CD8-positive, alpha-beta memory T cell (primary cell): Measurements from ENCODE around the gene FCRL3. TPM values are rescaled to one million over a fixed set of nuclear protein-coding genes. Genes with fewer than 3 reads are reported as not detected.

Experiments used
- CTCF ChIA-PET: fragments of 350-600 bp; sonication (Branson Sonifier 250); formaldehyde crosslinking; loops from one replicate; lab custom pipeline; 2021; ENCODE audit warnings: antibody characterized with exemption; lab: Charles Lee
- POLR2A ChIA-PET: fragments of 350-600 bp; sonication (Branson Sonifier 250); formaldehyde crosslinking; loops from one replicate; lab custom pipeline; 2021; ENCODE audit warnings: antibody characterized with exemption; lab: Charles Lee
- DNase-seq, 5 donors: peaks; one replicate each; pipeline versions ENCODE4 v3.0.0 to v3.0.0-alpha.2; 2020 to 2022; ENCODE audit warnings: mixed read lengths in 1 of 5
- H3K27ac ChIP-seq: one replicate; pipeline ENCODE4 v1.7.0; 2013; ENCODE audit warnings: low read depth, mild to moderate bottlenecking, low read length, moderate library complexity
- H3K27me3 ChIP-seq: 2 replicates; pipeline ENCODE4 v1.7.0; 2013; ENCODE audit warnings: low read length, mild to moderate bottlenecking; ENCODE audit not compliant: insufficient read depth, poor library complexity, severe bottlenecking
- H3K36me3 ChIP-seq: 2 replicates; pipeline ENCODE4 v1.7.0; 2013; ENCODE audit warnings: mild to moderate bottlenecking, low read length, moderate library complexity; ENCODE audit not compliant: insufficient read depth
- H3K4me1 ChIP-seq: 2 replicates; pipeline ENCODE4 v1.7.0; 2013; ENCODE audit warnings: mild to moderate bottlenecking, low read length, moderate library complexity; ENCODE audit not compliant: insufficient read depth
- H3K4me3 ChIP-seq: 2 replicates; pipeline ENCODE4 v1.7.0; 2013; ENCODE audit warnings: mild to moderate bottlenecking, low read length
- H3K9me3 ChIP-seq: 2 replicates; pipeline ENCODE4 v1.7.0; 2013; ENCODE audit warnings: mild to moderate bottlenecking, low read length
- H3K27ac Mint-ChIP-seq, 8 donors: one replicate each; pipeline ENCODE4 v1.8.0; 2020 to 2021; ENCODE audit warnings: mixed read lengths in 8 of 8, mild to moderate bottlenecking in 6 of 8, inconsistent platforms in 3 of 8, moderate library complexity in 3 of 8
- H3K27me3 Mint-ChIP-seq, 2 donors: one replicate each; pipeline ENCODE4 v1.8.0; 2020 to 2021; ENCODE audit warnings: mixed read lengths in 2 of 2, mild to moderate bottlenecking in 1 of 2, moderate library complexity in 1 of 2
- H3K36me3 Mint-ChIP-seq, 3 donors: one replicate each; pipeline ENCODE4 v1.8.0; 2020 to 2021; ENCODE audit warnings: mixed read lengths in 3 of 3, inconsistent platforms in 1 of 3, mild to moderate bottlenecking in 1 of 3
- H3K4me1 Mint-ChIP-seq, 3 donors: one replicate each; pipeline ENCODE4 v1.8.0; 2020 to 2021; ENCODE audit warnings: mixed read lengths in 3 of 3, inconsistent platforms in 1 of 3, mild to moderate bottlenecking in 1 of 3
- H3K4me3 Mint-ChIP-seq, 7 donors: one replicate each; pipeline ENCODE4 v1.8.0; 2020 to 2021; ENCODE audit warnings: mixed read lengths in 7 of 7, mild to moderate bottlenecking in 6 of 7, moderate library complexity in 4 of 7, inconsistent platforms in 2 of 7
- H3K9me3 Mint-ChIP-seq, 5 donors: one replicate each; pipeline ENCODE4 v1.8.0; 2020 to 2022; ENCODE audit warnings: mixed read lengths in 5 of 5, mild to moderate bottlenecking in 3 of 5, moderate library complexity in 2 of 5, inconsistent platforms in 1 of 5
- polyA plus RNA-seq: library from polyadenylated mRNA; unstranded; fragments of 300-500 nt; fragmentation: Illumina TruSeq; gene quantifications from one replicate; pipeline ENCODE4 v1.2.3, GENCODE V29; 2021
- total RNA-seq, 2 experiments: library from RNA; stranded (reverse); gene quantifications; one replicate each; pipeline ENCODE4 v1.2.3, GENCODE V29; 2021

Gene FCRL3
- total and polyA plus RNA-seq, 3 experiments from 2014 or later = 8.5 to 86.8 (median 10.5) TPM

DNA sequence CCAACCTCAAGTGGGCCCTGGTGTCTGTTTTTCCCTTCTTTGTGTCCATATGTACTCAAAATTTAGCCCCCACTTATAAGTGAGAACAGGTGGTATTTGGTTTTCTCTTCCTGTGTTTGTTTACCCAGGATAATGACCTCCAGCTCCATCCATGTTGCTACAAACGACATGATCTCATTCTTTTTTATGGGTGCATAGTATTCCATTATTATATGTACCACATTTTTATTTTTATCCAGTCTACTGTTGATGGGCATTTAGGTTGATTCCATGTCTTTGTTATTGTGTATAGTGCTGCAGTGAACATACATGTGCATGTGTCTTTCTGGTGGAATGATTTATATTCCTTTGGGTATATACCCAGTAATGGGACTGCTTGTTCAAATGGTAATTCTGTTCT is 27.6 kb downstream of the FCRL3 start:
- Mint-ChIP-seq H3K36me3 (peaks cover 14 to 32% (median 29%) of the 10 kb centered on the region in 3 donors), H3K4me1 (peaks cover 6 to 8% (median 6%) of the 10 kb centered on the region in 3 donors), H3K27me3 (peaks cover 0 to 4% of the 10 kb centered on the region in 2 donors), H3K4me3 (no peak overlapping the region), H3K9me3 (peaks cover 17 to 37% (median 24%) of the 10 kb centered on the region in 5 donors), H3K27ac (peak overlapping the region in 1 of 8 donors; percentile 38)
- ChIA-PET CTCF (no interaction called here), POLR2A (no interaction called here)
- Histone ChIP-seq H3K9me3 (no peaks in the 10 kb centered on the region), H3K27me3 (no peaks in the 10 kb centered on the region), H3K27ac (no peak overlapping the region), H3K36me3 (no peaks in the 10 kb centered on the region), H3K4me3 (no peak overlapping the region), H3K4me1 (no peaks in the 10 kb centered on the region)
- no peak for DNase-seq

DNA sequence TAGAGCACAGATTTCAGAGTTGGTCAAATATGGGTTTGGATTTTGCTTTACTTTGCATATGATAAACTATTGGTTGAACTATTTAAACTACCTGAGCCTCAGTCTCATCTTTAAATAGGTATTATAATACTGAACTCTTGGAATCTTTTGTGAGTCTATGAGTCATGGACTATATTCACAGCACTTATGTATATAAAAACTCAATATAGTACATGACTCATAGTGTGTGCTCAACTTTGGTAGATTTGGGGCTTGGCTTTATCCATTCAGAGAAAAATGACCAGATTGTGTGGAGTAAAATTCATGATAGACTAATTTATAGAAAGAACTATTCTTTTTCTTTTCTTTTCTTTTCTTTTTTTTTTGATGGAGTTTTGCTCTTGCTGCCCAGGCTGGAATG is 28.7 kb downstream of the FCRL3 start:
- no peak overlapping the region for H3K4me3 ChIP-seq
- ChIA-PET CTCF (no interaction called here), POLR2A (no interaction called here)
- H3K4me1 ChIP-seq = no peaks in the 10 kb centered on the region
- H3K9me3 ChIP-seq = no peaks in the 10 kb centered on the region
- no peak overlapping the region for H3K4me3 Mint-ChIP-seq
- H3K27me3 ChIP-seq = no peaks in the 10 kb centered on the region
- peaks cover 11 to 36% (median 19%) of the 10 kb centered on the region in 3 donors for H3K36me3 Mint-ChIP-seq
- DNase-seq = no peak
- no peak overlapping the region for H3K27ac Mint-ChIP-seq
- peaks cover 21 to 37% (median 28%) of the 10 kb centered on the region in 5 donors for H3K9me3 Mint-ChIP-seq
- peaks cover 6 to 8% (median 6%) of the 10 kb centered on the region in 3 donors for H3K4me1 Mint-ChIP-seq
- no peaks in the 10 kb centered on the region for H3K27me3 Mint-ChIP-seq
- H3K27ac ChIP-seq = no peak overlapping the region
- no peaks in the 10 kb centered on the region for H3K36me3 ChIP-seq

DNA sequence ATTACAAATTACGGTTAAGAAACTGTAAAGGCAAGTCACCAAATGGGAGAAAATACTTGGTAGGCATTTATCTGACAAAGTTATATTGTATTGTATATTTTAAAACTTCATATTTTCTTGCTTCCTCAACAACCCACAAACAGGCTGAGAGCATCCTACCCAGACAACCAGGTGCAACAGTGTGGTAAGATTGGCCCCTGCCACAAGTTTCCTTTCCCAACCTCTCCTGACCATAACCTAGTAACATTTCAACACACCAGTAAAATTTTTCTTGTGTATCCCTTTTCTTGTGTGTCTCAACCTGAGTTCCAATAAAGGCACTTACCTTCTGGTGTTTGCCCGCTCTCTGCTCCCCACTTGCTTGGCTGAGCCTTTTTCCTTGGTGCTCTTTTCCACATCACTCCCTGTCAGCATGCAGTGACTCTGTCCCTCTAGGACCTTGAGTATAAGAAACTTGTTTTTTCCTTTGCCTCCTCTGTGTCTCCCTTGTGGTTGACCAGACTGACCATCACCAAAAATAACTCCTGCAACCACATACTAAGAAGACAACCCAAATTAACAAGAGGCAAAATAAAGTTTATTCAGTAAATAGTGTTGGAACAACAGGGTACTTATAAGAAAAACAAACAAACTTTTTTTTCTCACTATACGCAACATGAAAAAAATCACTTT is 40.9 kb downstream of the FCRL3 start:
- H3K27me3 Mint-ChIP-seq = peaks cover 1 to 6% of the 10 kb centered on the region in 2 donors
- no peaks in the 10 kb centered on the region for H3K4me1 ChIP-seq
- POLR2A ChIA-PET = no interaction called here
- H3K4me1 Mint-ChIP-seq = peaks cover 8 to 10% (median 9%) of the 10 kb centered on the region in 3 donors
- no peaks in the 10 kb centered on the region for H3K27me3 ChIP-seq
- CTCF ChIA-PET = no interaction called here
- no peaks in the 10 kb centered on the region for H3K36me3 Mint-ChIP-seq
- peak overlapping the region in 3 of 7 donors; percentile 23 to 38 (median 29) for H3K4me3 Mint-ChIP-seq
- H3K9me3 ChIP-seq = no peaks in the 10 kb centered on the region
- H3K36me3 ChIP-seq = no peaks in the 10 kb centered on the region
- H3K4me3 ChIP-seq = no peak overlapping the region
- peak overlapping the region in 1 of 8 donors; percentile 66 for H3K27ac Mint-ChIP-seq
- DNase-seq = no peak
- no peaks in the 10 kb centered on the region for H3K9me3 Mint-ChIP-seq
- no peak overlapping the region for H3K27ac ChIP-seq

GRCh38 chr1:157658571-157658970 is 42.0 kb downstream of the FCRL3 start:
- H3K4me3 Mint-ChIP-seq = no peak overlapping the region
- Histone ChIP-seq H3K4me1 (no peaks in the 10 kb centered on the region), H3K27me3 (no peaks in the 10 kb centered on the region), H3K9me3 (no peaks in the 10 kb centered on the region), H3K36me3 (no peaks in the 10 kb centered on the region), H3K4me3 (no peak overlapping the region), H3K27ac (no peak overlapping the region)
- H3K4me1 Mint-ChIP-seq = peaks cover 8 to 10% (median 9%) of the 10 kb centered on the region in 3 donors
- H3K36me3 Mint-ChIP-seq = no peaks in the 10 kb centered on the region
- CTCF ChIA-PET = no interaction called here
- DNase-seq = no peak
- H3K27ac Mint-ChIP-seq = no peak overlapping the region
- no peaks in the 10 kb centered on the region for H3K9me3 Mint-ChIP-seq
- POLR2A ChIA-PET = no interaction called here
- H3K27me3 Mint-ChIP-seq = peaks cover 1 to 6% of the 10 kb centered on the region in 2 donors

DNA sequence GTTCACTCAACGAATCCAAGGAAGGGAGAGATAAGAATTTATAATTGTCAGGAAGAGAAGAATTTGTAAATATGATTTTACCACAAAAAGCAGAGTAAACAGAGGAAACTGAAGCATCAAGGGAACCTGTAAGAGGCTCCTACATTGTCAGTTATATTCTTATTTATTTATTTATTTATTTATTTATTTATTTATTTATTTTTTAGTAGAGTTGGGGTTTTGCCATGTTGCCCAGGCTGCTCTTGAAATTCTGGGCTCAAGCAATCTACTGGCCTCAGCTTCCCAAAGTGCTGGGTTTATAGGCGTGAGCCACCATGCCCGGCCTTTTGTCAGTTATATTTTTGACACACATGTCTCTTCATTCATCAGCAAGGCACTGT is 47.1 kb downstream of the FCRL3 start:
- Mint-ChIP-seq H3K36me3 (no peaks in the 10 kb centered on the region), H3K4me3 (no peak overlapping the region), H3K27me3 (peaks cover 4 to 23% of the 10 kb centered on the region in 2 donors), H3K27ac (no peak overlapping the region), H3K4me1 (peaks cover 7 to 9% (median 9%) of the 10 kb centered on the region in 3 donors), H3K9me3 (peaks cover 0 to 2% (median 0%) of the 10 kb centered on the region in 5 donors)
- ChIA-PET POLR2A (interaction anchor here (0.5 kb wide), 1 partner anchor 17 kb away, joined by 3 read pairs; no protein-coding TSS in a partner anchor), CTCF (no interaction called here)
- Histone ChIP-seq H3K27me3 (no peaks in the 10 kb centered on the region), H3K27ac (no peak overlapping the region), H3K4me3 (no peak overlapping the region), H3K36me3 (no peaks in the 10 kb centered on the region), H3K9me3 (no peaks in the 10 kb centered on the region), H3K4me1 (no peaks in the 10 kb centered on the region)
- DNase-seq = no peak

DNA sequence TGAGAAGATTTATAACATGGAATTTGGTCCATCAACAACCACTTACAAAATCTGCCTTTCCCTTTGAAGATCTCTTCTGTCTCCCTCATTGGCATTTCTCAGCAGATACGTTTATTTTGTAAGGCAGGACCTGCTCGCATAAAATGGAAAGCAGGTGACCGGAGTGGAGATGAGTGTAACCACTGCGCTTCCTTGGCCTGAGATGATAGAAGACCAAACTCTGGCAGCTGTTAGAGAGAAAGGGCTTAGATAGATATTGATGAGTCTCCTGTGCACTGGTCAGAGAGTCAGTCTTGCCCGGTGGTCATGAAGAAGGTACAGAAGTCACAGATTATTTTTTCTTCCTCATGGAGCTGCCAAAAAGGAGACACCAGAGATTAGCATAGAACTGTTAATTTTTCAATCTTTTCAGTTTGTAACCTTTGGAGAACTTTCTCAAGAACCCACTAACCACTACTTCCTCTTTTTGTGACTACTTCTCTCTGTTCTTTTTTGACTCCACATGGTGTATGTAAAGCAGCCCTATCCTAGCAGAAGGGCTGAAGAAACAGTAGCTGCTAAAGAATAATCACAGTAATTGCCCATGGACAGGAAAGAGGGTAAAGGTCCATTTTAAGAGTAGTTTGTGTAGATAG is 47.6 kb downstream of the FCRL3 start:
- POLR2A ChIA-PET = interaction anchor here (0.5 kb wide), 1 partner anchor 17 kb away, joined by 3 read pairs; no protein-coding TSS in a partner anchor

DNA sequence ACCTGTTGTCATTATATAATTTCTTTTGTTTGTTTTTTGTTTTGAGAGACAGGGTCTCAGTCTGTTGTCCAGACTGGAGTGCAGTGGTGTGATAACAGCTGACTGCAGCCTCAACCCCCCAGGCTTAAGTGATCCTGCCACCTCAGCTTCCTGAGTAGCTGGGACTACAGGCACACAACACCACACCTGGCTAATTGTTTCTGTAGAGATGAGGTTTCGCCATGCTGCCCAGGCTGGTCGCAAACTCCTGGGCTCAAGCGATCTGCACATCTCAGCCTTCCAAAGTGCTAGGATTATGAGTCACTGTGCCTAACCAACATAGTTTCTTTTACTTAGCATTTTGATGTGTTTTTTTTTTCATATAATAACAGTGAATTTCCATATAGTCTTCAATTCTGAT is 52.3 kb downstream of the FCRL3 start:
- Histone ChIP-seq H3K36me3 (no peaks in the 10 kb centered on the region), H3K4me3 (no peak overlapping the region), H3K27me3 (no peaks in the 10 kb centered on the region), H3K9me3 (no peaks in the 10 kb centered on the region), H3K27ac (no peak overlapping the region), H3K4me1 (no peaks in the 10 kb centered on the region)
- CTCF ChIA-PET = no interaction called here
- H3K9me3 Mint-ChIP-seq = peaks cover 0 to 2% (median 0%) of the 10 kb centered on the region in 5 donors
- H3K27me3 Mint-ChIP-seq = peaks cover 9 to 17% of the 10 kb centered on the region in 2 donors
- no peak overlapping the region for H3K27ac Mint-ChIP-seq
- POLR2A ChIA-PET = no interaction called here
- no peaks in the 10 kb centered on the region for H3K36me3 Mint-ChIP-seq
- H3K4me1 Mint-ChIP-seq = peaks cover 6 to 8% (median 7%) of the 10 kb centered on the region in 3 donors
- H3K4me3 Mint-ChIP-seq = no peak overlapping the region
- no peak for DNase-seq

More for the DNA sequence above, 47.6 kb downstream of the FCRL3 start:
- H3K4me3 Mint-ChIP-seq = no peak overlapping the region
- Histone ChIP-seq H3K27ac (no peak overlapping the region), H3K36me3 (no peaks in the 10 kb centered on the region), H3K4me1 (no peaks in the 10 kb centered on the region), H3K4me3 (no peak overlapping the region), H3K9me3 (no peaks in the 10 kb centered on the region), H3K27me3 (no peaks in the 10 kb centered on the region)
- H3K27ac Mint-ChIP-seq = no peak overlapping the region
- CTCF ChIA-PET = no interaction called here
- H3K36me3 Mint-ChIP-seq = no peaks in the 10 kb centered on the region
- no peak for DNase-seq
- H3K27me3 Mint-ChIP-seq = peaks cover 4 to 23% of the 10 kb centered on the region in 2 donors
- peaks cover 7 to 9% (median 9%) of the 10 kb centered on the region in 3 donors for H3K4me1 Mint-ChIP-seq
- H3K9me3 Mint-ChIP-seq = peaks cover 0 to 2% (median 0%) of the 10 kb centered on the region in 5 donors

DNA sequence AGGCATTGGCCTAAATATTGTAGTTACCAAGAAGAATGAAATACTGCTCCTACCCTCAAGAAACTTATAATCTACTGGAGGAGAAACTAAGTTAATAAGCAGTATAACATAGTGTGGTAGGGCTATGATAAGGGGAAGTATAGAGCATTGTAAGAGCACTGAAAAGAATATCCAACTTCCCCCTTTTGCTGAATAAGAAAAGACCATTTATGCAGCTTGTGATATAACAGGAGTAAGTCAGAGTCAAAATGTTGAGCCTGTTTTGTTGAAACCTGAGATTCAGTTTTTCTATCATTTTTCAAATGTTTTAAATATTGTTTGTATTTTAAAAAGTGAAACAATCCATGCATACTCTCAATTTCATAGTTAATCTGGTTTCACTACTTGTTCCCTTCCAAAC is 54.4 kb downstream of the FCRL3 start:
- H3K27ac Mint-ChIP-seq = no peak overlapping the region
- ChIA-PET POLR2A (no interaction called here), CTCF (no interaction called here)
- Histone ChIP-seq H3K4me1 (no peaks in the 10 kb centered on the region), H3K27me3 (no peaks in the 10 kb centered on the region), H3K27ac (no peak overlapping the region), H3K9me3 (no peaks in the 10 kb centered on the region), H3K4me3 (no peak overlapping the region), H3K36me3 (no peaks in the 10 kb centered on the region)
- DNase-seq = no peak
- peaks cover 6 to 7% of the 10 kb centered on the region in 2 donors for H3K27me3 Mint-ChIP-seq
- no peak overlapping the region for H3K4me3 Mint-ChIP-seq
- no peaks in the 10 kb centered on the region for H3K4me1 Mint-ChIP-seq
- no peaks in the 10 kb centered on the region for H3K9me3 Mint-ChIP-seq
- no peaks in the 10 kb centered on the region for H3K36me3 Mint-ChIP-seq
